NCI-H128 (cell line): ENCODE measurements around the gene RBMS1.

Experiments used
- DNase-seq: peaks from one replicate; lab custom pipeline; 2025; ENCODE audit not compliant: unreplicated experiment; lab: John Stamatoyannopoulos, UW

RBMS1 gene

GRCh38 chr2:160310118-160310828, 183.3 kb downstream of the RBMS1 start:
- DNase-seq = no peak

GRCh38 chr2:160309585-160309984, 184.0 kb downstream of the RBMS1 start:
- DNase-seq = no peak

DNA sequence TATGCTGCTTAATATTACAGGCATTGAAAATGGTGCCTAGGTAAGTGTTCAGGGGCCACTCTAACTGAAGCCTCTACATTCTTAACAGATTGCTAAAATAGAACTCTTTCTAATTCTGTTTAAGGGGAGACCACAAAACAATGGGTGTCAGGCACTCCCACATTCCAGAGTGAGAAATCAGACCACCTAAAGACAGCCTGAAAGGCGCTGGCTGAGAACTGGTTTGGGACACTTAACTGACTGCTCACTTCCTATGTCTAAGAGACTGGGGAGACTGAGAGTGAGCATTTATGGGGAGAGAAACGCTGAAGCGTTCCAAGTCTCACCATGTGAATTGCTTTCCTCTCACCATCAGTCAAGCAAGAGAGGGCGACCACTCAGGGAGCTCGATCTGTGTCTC, 184.7 kb downstream of the RBMS1 start:
- no peak for DNase-seq

- DNase-seq = no peak
These were observed 185.1 kb downstream of the RBMS1 start for GRCh38 chr2:160308476-160308875.

GRCh38 chr2:160306985-160307384, 186.6 kb downstream of the RBMS1 start:
- no peak for DNase-seq

GRCh38 chr2:160305081-160305750, 188.4 kb downstream of the RBMS1 start:
- DNase-seq = no peak

GRCh38 chr2:160303527-160303926, 190.1 kb downstream of the RBMS1 start:
- no peak for DNase-seq

DNA sequence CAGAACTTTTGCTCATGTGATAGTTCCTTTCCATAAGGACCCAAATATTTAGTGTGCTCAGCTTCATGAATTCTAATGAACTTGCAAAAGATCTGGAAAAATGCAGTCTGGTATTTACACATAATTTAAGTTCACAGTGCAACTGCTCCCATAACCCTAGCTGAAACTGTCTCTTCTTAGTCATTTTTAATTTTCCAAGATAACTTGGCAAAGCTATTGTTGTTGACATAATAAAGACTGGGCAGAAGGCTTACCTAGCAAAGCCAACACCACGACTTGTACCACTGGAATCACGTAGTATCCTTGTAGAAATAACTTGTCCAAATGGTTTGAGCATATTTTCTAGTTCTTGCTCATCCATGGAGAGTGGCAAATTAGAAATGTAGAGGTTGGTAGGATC, 190.5 kb downstream of the RBMS1 start:
- DNase-seq = no peak

DNA sequence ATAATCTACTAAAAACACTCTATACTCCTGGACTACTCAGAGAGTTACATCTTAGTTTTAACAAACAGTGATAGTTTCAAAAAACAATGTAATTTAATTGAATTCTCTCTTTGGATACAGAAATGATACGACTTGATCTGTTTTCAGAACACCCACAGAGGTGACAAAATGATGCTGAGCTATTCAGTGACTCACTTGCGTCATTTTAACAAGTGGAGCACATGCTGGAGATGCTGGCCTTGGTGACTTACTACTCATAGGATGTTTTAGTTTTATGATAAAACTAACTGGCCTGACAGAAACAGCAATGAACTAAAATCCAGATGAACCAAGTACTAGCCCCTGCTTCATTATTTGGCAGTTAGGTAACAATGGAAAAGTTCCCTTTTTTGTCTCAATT, 192.2 kb downstream of the RBMS1 start:
- no peak for DNase-seq

DNA sequence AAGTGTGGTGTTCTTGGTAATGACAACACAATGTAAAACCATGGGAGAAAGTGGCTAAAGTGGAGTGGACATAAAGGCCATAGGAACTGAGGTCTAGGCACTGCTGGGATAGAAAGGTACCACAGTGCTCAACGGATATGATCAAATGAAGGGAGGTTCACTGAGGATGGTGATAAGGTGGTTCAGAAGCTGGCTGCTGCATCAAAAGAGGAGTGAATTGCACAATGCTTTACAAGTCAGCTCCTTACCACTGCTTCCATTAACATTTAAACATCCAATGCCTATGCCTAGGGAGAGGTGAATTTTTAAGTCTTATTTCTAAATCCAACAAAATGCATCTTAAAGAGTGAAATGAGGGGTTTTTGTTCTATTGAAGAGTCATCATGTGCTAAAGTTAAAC, 193.4 kb downstream of the RBMS1 start:
- DNase-seq = no peak

GRCh38 chr2:160299540-160299939, 194.1 kb downstream of the RBMS1 start:
- no peak for DNase-seq

DNA sequence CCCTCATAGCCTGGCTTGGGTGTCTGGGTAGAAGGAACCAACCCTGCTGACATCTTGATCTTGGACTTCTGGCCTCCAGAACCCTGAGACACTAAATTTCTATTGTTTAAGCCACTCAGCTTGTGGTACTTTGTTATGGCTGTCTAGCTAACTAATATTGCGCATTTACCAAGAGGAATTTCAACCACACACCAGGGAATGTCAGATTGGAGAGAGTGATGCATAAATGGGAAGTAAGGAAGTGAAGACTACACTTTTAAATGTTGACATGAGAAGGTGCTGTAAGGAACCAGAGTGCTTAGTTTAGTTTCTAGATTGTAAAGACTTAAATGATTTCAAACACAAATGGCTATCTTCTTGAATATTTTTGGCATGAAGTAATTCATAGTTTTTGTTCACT, 194.6 kb downstream of the RBMS1 start:
- no peak for DNase-seq

GRCh38 chr2:160295519-160296207, 197.9 kb downstream of the RBMS1 start:
- DNase-seq = no peak

DNA sequence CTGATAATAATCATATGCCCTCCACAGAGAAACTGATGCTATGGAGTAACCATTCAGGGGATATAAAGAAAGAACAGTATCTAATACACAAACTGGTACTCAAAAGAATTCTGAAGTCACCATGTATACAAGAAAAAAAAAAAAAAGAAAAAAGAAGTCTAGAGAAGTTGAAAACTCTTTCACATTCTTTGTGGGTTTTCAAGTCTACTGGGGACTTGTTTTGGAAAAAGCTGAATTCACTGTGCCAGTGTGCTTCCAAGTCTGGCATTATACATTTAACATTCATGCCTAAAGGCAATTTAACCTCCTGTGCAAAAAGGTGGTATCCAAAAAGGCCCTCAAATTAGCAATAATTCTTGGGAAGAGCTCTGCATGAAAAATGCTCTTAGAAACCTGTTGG, 198.7 kb downstream of the RBMS1 start:
- DNase-seq = no peak

DNA sequence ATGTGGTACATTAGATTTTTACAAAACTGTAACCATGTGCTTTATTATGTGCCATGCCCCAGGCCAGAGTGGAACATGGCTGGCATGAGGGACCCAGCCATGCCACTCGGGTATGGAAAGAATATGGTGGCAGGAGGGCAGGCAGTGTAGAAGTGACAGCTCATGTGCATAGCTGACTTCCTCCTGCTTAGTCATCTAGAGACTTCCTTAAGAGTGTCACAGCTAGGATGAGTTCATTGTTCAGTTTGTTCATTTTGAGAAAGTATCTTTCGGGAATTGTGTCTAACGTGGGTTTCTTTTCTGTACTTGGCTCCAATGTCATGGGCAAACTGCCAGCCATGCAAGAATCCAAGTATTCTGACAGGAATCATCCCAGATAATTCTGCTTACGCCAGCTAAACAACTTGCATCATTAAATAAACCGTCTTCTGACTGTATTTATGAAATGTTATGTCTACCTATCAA, 199.2 kb downstream of the RBMS1 start:
- no peak for DNase-seq

- no peak for DNase-seq
These were observed 200.1 kb downstream of the RBMS1 start for GRCh38 chr2:160293391-160294091.

GRCh38 chr2:160292225-160292624, 201.4 kb downstream of the RBMS1 start:
- DNase-seq = no peak

DNA sequence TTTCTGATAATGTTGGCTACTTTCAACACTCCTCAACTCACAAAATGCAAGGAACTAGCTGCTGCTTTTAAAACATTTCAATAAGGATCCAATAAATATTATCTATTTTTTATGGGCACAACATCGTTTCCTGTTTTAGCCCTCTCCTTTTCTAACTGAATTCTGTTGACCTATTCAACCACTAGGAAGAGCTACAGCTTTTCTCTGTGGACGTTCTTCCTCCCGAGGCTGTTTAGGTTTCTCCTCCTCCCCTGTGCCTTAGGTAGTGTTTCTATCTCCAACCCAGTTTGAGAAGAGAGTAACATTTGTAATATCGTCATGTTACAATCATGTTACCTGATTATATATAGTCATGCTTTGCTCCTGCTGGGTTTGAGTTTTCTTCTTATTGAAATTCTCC, 202.2 kb downstream of the RBMS1 start:
- DNase-seq = no peak

DNA sequence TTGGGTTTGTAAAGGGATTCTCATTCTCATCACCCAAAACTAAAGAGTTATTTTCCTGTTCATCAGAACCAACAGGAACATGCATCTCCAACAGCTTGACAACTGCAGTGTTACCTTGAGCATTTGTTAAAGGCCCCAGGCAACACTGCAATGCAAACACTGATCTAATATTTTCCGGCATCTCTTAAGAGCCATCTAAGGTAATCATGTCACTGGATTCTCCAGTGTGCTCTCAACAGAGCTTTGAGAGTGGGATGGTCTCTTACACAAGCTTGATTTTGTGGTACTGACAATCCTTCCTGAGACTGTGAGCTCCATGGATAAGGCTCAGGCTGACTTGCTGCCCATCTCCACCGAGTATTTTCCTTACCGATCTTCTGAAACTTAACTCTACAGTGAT, 203.0 kb downstream of the RBMS1 start:
- no peak for DNase-seq

GRCh38 chr2:160289831-160290230, 203.8 kb downstream of the RBMS1 start:
- no peak for DNase-seq

DNA sequence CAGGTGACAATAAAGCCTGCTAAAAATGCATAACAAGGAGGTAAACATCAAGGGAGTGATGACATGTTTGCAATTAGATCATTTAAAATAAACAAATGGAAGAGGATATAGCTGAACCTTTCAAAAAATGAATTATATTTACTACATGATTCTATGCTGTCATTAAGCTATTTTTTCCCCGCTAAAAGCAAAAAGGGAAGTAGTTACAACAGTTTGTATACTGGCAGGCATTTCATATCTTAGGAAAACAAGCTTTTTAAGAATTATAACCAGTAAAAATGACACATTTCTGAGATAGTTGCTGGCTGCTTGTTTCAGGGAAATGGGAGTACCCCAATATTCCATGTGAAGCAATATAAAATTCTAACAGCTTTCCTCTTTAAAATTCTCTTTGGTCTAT, 204.5 kb downstream of the RBMS1 start:
- DNase-seq = no peak

GRCh38 chr2:160288324-160288723, 205.3 kb downstream of the RBMS1 start:
- DNase-seq = no peak
